T1000 (cell line): ENCODE results near the gene ATAD5.
A peak's percentile ranks its signal among the peaks of the same experiment; 100 is the strongest.
"Not testable (repeated sequence)": the region's sequence is repeated elsewhere in the genome, so short reads cannot be mapped to it uniquely, and the experiment has no call there.

Experiments
- DNase-seq: peaks from one replicate; lab custom pipeline; 2025; ENCODE audit warnings: mixed read lengths; lab: John Stamatoyannopoulos, UW

Gene ATAD5

GRCh38 chr17:30831663-30832437 is at the start of gene ATAD5:
TSS of gene ATAD5 (plus strand) at chr17:30831966. CDS start at chr17:30832348, 382 bp downstream.
- peak; percentile 87 for DNase-seq

GRCh38 chr17:30782206-30782605 is 49.6 kb upstream of the ATAD5 start:
- DNase-seq, result no peak

GRCh38 chr17:30788918-30789317 is 42.8 kb upstream of the ATAD5 start:
- DNase-seq, result no peak

GRCh38 chr17:30790279-30790678 is 41.5 kb upstream of the ATAD5 start:
- no peak for DNase-seq

GRCh38 chr17:30793282-30793977 is 38.3 kb upstream of the ATAD5 start:
- no peak for DNase-seq

GRCh38 chr17:30794372-30794771 is 37.4 kb upstream of the ATAD5 start:
- DNase-seq, result no peak

GRCh38 chr17:30796016-30796415 is 35.8 kb upstream of the ATAD5 start:
- no peak for DNase-seq

GRCh38 chr17:30801671-30802070 is 30.1 kb upstream of the ATAD5 start:
- no peak for DNase-seq

- DNase-seq, result no peak
These were observed 25.8 kb upstream of the ATAD5 start for GRCh38 chr17:30805944-30806456.

GRCh38 chr17:30807896-30808295 is 23.9 kb upstream of the ATAD5 start:
- no peak for DNase-seq

- DNase-seq, result no peak
These were observed 22.9 kb upstream of the ATAD5 start for GRCh38 chr17:30808785-30809286.

- no peak for DNase-seq
These were observed 21.9 kb upstream of the ATAD5 start for GRCh38 chr17:30809867-30810266.

- no peak for DNase-seq
These were observed 19.3 kb upstream of the ATAD5 start for GRCh38 chr17:30812218-30813177.

- not testable (repeated sequence) for DNase-seq
These were observed 17.5 kb upstream of the ATAD5 start for GRCh38 chr17:30814236-30814635.

- DNase-seq, result not testable (repeated sequence)
These were observed 16.9 kb upstream of the ATAD5 start for GRCh38 chr17:30814860-30815259.

- no peak for DNase-seq
These were observed 15.6 kb upstream of the ATAD5 start for GRCh38 chr17:30816165-30816564.

- no peak for DNase-seq
These were observed 11.6 kb upstream of the ATAD5 start for GRCh38 chr17:30819971-30820705.

GRCh38 chr17:30821871-30822723 is 9.7 kb upstream of the ATAD5 start:
- DNase-seq, result no peak

- not testable (repeated sequence) for DNase-seq
These were observed 8.8 kb upstream of the ATAD5 start for GRCh38 chr17:30822919-30823318.

- DNase-seq, result no peak
These were observed 8.3 kb upstream of the ATAD5 start for GRCh38 chr17:30823421-30823820.
